ENCODE results near the gene OR4C11. TPM values are rescaled to one million over a fixed set of nuclear protein-coding genes. Genes with fewer than 3 reads are reported as not detected.

Gene OR4C11
- total RNA-seq, 2 donors from 2014 or later: not detected

DNA sequence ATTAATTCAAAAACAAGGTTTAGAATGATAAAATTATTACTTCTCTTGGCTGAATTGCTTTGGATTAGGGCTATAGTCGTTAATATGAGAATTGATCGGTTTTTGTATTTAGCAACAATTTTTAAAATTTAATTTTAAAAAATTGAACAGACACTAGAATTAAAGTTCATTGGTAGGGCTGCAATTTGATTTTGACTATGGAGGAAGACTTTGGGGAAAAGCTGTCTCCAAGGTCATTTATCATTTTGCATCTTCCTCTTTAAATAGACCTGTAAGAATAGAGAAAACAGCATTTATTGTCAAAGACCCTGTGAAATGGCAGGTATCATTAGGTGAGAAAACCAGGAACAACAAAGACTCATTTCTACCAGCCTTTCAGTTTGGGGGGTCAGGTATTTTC, 40.6 kb upstream of the OR4C11 start, which contains the start of gene OR4S2:
OR4S2 (plus strand) TSS at position 301 of the 400 bp plus-strand sequence. CDS start 2,577 bp downstream, outside the sequence.
- Histone ChIP-seq H3K9ac (ENCODE audit: extremely low read depth, low read length, poor library complexity, severe bottlenecking) (no peak within 1 kb of the TSS), H3K27ac (ENCODE audit: low read depth, low read length) (no peak within 1 kb of the TSS), H3K27me3 (ENCODE audit: control insufficient read depth, insufficient read depth, low read length, poor library complexity, severe bottlenecking) (no peaks in the 10 kb centered on the region), H3K9me3 (ENCODE audit: control insufficient read depth, low read length) (peaks cover 28% of the 10 kb centered on the region), H3K4me3 (ENCODE audit: low read length) (no peak within 1 kb of the TSS), H3K36me3 (ENCODE audit: control insufficient read depth, insufficient read depth, low read length) (no peaks in the 10 kb centered on the region), H3K4me1 (ENCODE audit: control insufficient read depth, insufficient read depth, low read length) (no peaks in the 10 kb centered on the region)
- Mint-ChIP-seq H3K27ac (no peak within 1 kb of the TSS), H3K27me3 (ENCODE audit: insufficient read depth) (no peaks in the 10 kb centered on the region), H3K4me3 (no peak within 1 kb of the TSS), H3K36me3 (ENCODE audit: low read depth) (no peaks in the 10 kb centered on the region), H3K9me3 (peaks cover 54% of the 10 kb centered on the region), H3K4me1 (no peaks in the 10 kb centered on the region)
- TF ChIP-seq, protein P1, sequence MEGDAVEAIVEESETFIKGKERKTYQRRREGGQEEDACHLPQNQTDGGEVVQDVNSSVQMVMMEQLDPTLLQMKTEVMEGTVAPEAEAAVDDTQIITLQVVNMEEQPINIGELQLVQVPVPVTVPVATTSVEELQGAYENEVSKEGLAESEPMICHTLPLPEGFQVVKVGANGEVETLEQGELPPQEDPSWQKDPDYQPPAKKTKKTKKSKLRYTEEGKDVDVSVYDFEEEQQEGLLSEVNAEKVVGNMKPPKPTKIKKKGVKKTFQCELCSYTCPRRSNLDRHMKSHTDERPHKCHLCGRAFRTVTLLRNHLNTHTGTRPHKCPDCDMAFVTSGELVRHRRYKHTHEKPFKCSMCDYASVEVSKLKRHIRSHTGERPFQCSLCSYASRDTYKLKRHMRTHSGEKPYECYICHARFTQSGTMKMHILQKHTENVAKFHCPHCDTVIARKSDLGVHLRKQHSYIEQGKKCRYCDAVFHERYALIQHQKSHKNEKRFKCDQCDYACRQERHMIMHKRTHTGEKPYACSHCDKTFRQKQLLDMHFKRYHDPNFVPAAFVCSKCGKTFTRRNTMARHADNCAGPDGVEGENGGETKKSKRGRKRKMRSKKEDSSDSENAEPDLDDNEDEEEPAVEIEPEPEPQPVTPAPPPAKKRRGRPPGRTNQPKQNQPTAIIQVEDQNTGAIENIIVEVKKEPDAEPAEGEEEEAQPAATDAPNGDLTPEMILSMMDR (conservative IDR thresholded peaks at IDR 0.05): no peak
- 80% methylated on average over 1 of the region's 2 CpGs; no CpG with 5 or more reads in 1 of the 2 experiments for WGBS, 2 experiments (ENCODE audit: insufficient coverage in 1 of 2, insufficient read length in 1 of 2)
- DNase-seq: no peak

DNA sequence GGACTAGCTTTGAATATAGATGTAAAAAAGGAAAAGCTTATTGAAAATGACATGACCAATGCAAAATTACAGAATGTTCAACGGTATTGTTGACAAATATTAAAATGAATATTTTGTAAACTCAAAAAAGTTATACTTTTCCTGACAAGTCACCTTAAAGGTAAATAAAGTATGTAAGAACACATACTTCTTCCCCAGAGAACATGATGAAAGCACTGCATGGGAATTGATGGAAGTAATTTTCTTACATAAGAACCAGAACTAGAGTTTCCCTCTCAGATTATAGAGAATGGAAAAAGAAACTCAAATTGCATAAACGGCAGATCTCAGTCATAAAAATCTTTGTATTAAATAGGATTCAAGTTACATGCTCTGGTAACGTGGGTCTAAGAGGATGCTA, 27.4 kb upstream of the OR4C11 start, which contains the start of gene OR4P4:
OR4P4 (plus strand) TSS at position 301 of the 400 bp plus-strand sequence.
- no peaks in the 10 kb centered on the region for H3K36me3 Mint-ChIP-seq (ENCODE audit: low read depth)
- no peak within 1 kb of the TSS for H3K27ac ChIP-seq (ENCODE audit: low read depth, low read length)
- H3K9ac ChIP-seq (ENCODE audit: extremely low read depth, low read length, poor library complexity, severe bottlenecking): no peak within 1 kb of the TSS
- no peaks in the 10 kb centered on the region for H3K4me1 Mint-ChIP-seq
- TF ChIP-seq, protein P1 (conservative IDR thresholded peaks at IDR 0.05): no peak
- peaks cover 39% of the 10 kb centered on the region for H3K9me3 Mint-ChIP-seq
- H3K4me3 ChIP-seq (ENCODE audit: low read length): no peak within 1 kb of the TSS
- no peaks in the 10 kb centered on the region for H3K4me1 ChIP-seq (ENCODE audit: control insufficient read depth, insufficient read depth, low read length)
- H3K9me3 ChIP-seq (ENCODE audit: control insufficient read depth, low read length): peaks cover 32% of the 10 kb centered on the region
- no peak within 1 kb of the TSS for H3K27ac Mint-ChIP-seq
- H3K4me3 Mint-ChIP-seq: no peak within 1 kb of the TSS
- DNase-seq: no peak
- 56% methylated on average over 2 of the region's 3 CpGs; no CpG with 5 or more reads in 1 of the 2 experiments for WGBS, 2 experiments (ENCODE audit: insufficient coverage in 1 of 2, insufficient read length in 1 of 2)
- H3K36me3 ChIP-seq (ENCODE audit: control insufficient read depth, insufficient read depth, low read length): no peaks in the 10 kb centered on the region
- no peaks in the 10 kb centered on the region for H3K27me3 Mint-ChIP-seq (ENCODE audit: insufficient read depth)
- no peaks in the 10 kb centered on the region for H3K27me3 ChIP-seq (ENCODE audit: control insufficient read depth, insufficient read depth, low read length, poor library complexity, severe bottlenecking)

DNA sequence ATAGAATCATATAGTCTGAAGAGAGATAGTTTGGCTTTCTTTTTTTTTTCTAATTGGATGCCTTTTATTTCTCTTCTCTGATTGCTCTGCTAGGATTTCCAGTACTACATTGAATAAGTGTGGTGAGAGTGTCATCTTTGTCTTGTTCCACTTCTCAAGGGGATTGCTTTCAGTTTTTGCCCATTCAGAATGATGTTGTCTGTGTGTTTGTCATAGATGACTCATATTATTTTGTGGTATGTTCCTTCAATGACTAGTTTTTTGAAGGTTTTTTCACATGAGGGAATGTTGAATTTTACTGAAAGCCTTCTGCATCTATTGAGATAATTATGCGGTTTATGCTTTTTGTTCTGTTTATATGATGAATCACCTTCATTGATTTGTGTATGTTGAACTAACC, 17.1 kb upstream of the OR4C11 start:
- no peak for DNase-seq
- Mint-ChIP-seq H3K9me3 (peaks cover 67% of the 10 kb centered on the region), H3K4me3 (no peak overlapping the region), H3K36me3 (ENCODE audit: low read depth) (no peaks in the 10 kb centered on the region), H3K27me3 (ENCODE audit: insufficient read depth) (no peaks in the 10 kb centered on the region), H3K4me1 (no peaks in the 10 kb centered on the region), H3K27ac (no peak overlapping the region)
- H3K4me1 ChIP-seq (ENCODE audit: control insufficient read depth, insufficient read depth, low read length): no peaks in the 10 kb centered on the region
- H3K4me3 ChIP-seq (ENCODE audit: low read length): no peak overlapping the region
- H3K27me3 ChIP-seq (ENCODE audit: control insufficient read depth, insufficient read depth, low read length, poor library complexity, severe bottlenecking): no peaks in the 10 kb centered on the region
- WGBS, 2 experiments (ENCODE audit: insufficient coverage in 1 of 2, insufficient read length in 1 of 2): 83 to 92% methylated on average over 1 of the region's 1 CpG
- H3K36me3 ChIP-seq (ENCODE audit: control insufficient read depth, insufficient read depth, low read length): no peaks in the 10 kb centered on the region
- peaks cover 10% of the 10 kb centered on the region for H3K9me3 ChIP-seq (ENCODE audit: control insufficient read depth, low read length)
- no peak overlapping the region for H3K9ac ChIP-seq (ENCODE audit: extremely low read depth, low read length, poor library complexity, severe bottlenecking)
- H3K27ac ChIP-seq (ENCODE audit: low read depth, low read length): no peak overlapping the region
- TF ChIP-seq, protein P1 (conservative IDR thresholded peaks at IDR 0.05): no peak
